AG10803 (cell line): ENCODE measurements around the gene FBXL17.

ENCODE experiments used
- DNase-seq: peaks from one replicate; pipeline ENCODE4 v3.0.0; 2010; ENCODE audit warnings: low read depth
- H3K4me3 ChIP-seq: 2 replicates; pipeline ENCODE4 v1.5.1; 2011; ENCODE audit warnings: mild to moderate bottlenecking, low read length, control low read depth
- CTCF ChIP-seq: conservative IDR thresholded peaks from 2 replicates; pipeline ENCODE4 v1.5.1; 2011; ENCODE audit warnings: mild to moderate bottlenecking, low read length, control low read depth, inconsistent platforms

The FBXL17 gene

GRCh38 chr5:107878661-107879060 is 503.2 kb downstream of the FBXL17 start:
- no peak overlapping the region for H3K4me3 ChIP-seq
- no peak for DNase-seq
- TF ChIP-seq CTCF = no peak

GRCh38 chr5:107876906-107877305 is 505.0 kb downstream of the FBXL17 start:
- DNase-seq = no peak
- TF ChIP-seq CTCF = no peak
- no peak overlapping the region for H3K4me3 ChIP-seq

GRCh38 chr5:107876261-107876660 is 505.6 kb downstream of the FBXL17 start:
- peak; percentile 27 for DNase-seq
- 0 out of 2 replicates have a peak overlapping the region, but pooled peaks have one; percentile 5 for H3K4me3 ChIP-seq

GRCh38 chr5:107875833-107876232 is 506.1 kb downstream of the FBXL17 start:
- peak; percentile 92 for DNase-seq
- H3K4me3 ChIP-seq = 0 out of 2 replicates have a peak overlapping the region, but pooled peaks have one; percentile 5
- peak; percentile 65 for TF ChIP-seq CTCF

More at GRCh38 chr5:107876261-107876660, 505.6 kb downstream of the FBXL17 start:
- TF ChIP-seq CTCF = no peak

- H3K4me3 ChIP-seq = no peak overlapping the region
- TF ChIP-seq CTCF = no peak
- DNase-seq = no peak
These were observed 507.1 kb downstream of the FBXL17 start for GRCh38 chr5:107874795-107875194.

- TF ChIP-seq CTCF = no peak
- H3K4me3 ChIP-seq = no peak overlapping the region
- no peak for DNase-seq
These were observed 508.0 kb downstream of the FBXL17 start for GRCh38 chr5:107873877-107874276.

- DNase-seq = no peak
- no peak overlapping the region for H3K4me3 ChIP-seq
- no peak for TF ChIP-seq CTCF
These were observed 510.9 kb downstream of the FBXL17 start for GRCh38 chr5:107871023-107871422.
